ENCODE results near the gene ZNF576.
A peak's percentile ranks its signal among the peaks of the same experiment; 100 is the strongest.
"Not testable (repeated sequence)": the region's sequence is repeated elsewhere in the genome, so short reads cannot be mapped to it uniquely, and the experiment has no call there.

The ZNF576 gene

GRCh38 chr19:43595999-43596841 is at the start of gene ZNF576, which contains the start of gene IRGQ:
Gene ZNF576, plus strand, starts transcription at chr19:43596595. Its CDS starts 514 bp downstream, at chr19:43597109.
Gene IRGQ, minus strand, starts transcription at chr19:43596134. Its CDS starts 796 bp downstream, at chr19:43595338.
- DNase-seq: peak; percentile 99

- not testable (repeated sequence) for DNase-seq
Measured at GRCh38 chr19:43547926-43548325, 48.5 kb upstream of the ZNF576 start.

GRCh38 chr19:43548706-43549105 is 47.7 kb upstream of the ZNF576 start:
- DNase-seq: no peak

GRCh38 chr19:43551399-43552197 is 44.8 kb upstream of the ZNF576 start:
- DNase-seq: no peak

GRCh38 chr19:43552198-43552450 is 44.3 kb upstream of the ZNF576 start:
- no peak for DNase-seq

GRCh38 chr19:43552616-43553015 is 43.8 kb upstream of the ZNF576 start:
- no peak for DNase-seq

- no peak for DNase-seq
Measured at GRCh38 chr19:43553656-43554055, 42.7 kb upstream of the ZNF576 start.

- no peak for DNase-seq
Measured at GRCh38 chr19:43554317-43554895, 42.0 kb upstream of the ZNF576 start.

- no peak for DNase-seq
Measured at GRCh38 chr19:43555185-43555770, 41.1 kb upstream of the ZNF576 start.

GRCh38 chr19:43560687-43561086 is 35.7 kb upstream of the ZNF576 start:
- DNase-seq: no peak

- no peak for DNase-seq
Measured at GRCh38 chr19:43561139-43561970, 35.0 kb upstream of the ZNF576 start.

- DNase-seq: no peak
Measured at GRCh38 chr19:43562226-43562697, 34.1 kb upstream of the ZNF576 start.

- DNase-seq: peak; percentile 79
Measured at GRCh38 chr19:43562698-43563241, 33.6 kb upstream of the ZNF576 start.

GRCh38 chr19:43563816-43564457 is 32.5 kb upstream of the ZNF576 start:
- no peak for DNase-seq

GRCh38 chr19:43564800-43565199 is 31.6 kb upstream of the ZNF576 start:
- DNase-seq: no peak

- no peak for DNase-seq
Measured at GRCh38 chr19:43569657-43570056, 26.7 kb upstream of the ZNF576 start.

GRCh38 chr19:43570174-43570791 is 26.1 kb upstream of the ZNF576 start:
- peak; percentile 69 for DNase-seq

- DNase-seq: peak; percentile 93
Measured at GRCh38 chr19:43572171-43572588, 24.2 kb upstream of the ZNF576 start.

GRCh38 chr19:43574424-43575155 is 21.8 kb upstream of the ZNF576 start:
- DNase-seq: no peak

Measured in DMS153 (cell line).